Measurements from ENCODE around the gene TOE1. TPM values are rescaled to one million over a fixed set of nuclear protein-coding genes. Genes with fewer than 3 reads are reported as not detected.

The TOE1 gene
- total RNA-seq, 1 donor from 2014 or later, result 9.8 TPM

DNA sequence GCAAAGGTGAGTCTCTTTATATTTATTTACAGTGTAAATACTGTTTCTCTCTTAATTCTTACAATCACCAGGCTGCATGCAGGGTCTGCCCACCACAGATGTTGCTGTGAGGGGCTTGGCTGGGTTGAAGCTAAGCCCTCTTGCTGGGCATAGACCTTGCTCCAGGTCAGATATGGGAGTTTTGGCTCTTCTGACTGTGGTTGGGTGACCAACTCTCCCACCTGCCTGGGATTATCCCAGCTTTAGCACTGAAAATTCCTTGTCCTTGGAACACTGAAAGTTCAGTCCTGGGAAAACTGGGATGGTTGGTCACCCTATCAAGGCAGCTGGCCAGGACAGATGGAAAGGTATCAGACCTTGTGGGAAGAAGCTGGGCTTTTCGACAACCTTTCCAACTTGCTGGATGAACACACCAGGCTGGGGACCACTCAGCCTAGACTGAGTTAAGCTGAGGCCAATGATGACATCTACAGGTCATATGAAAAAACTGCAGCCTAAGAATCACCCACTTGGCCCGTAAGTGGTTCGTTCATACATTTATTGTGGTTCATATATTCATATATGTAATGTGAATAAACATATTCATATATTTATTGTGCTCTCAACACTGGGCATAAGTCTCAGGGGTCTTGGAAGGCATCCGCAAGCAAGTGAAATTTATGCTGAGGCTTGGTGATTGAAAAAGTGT lies 39.8 kb upstream of the TOE1 start:
- intact Hi-C loops (cut with DNase I), result loop anchor here (10.0 kb wide), 1 partner anchor 475 kb away; no protein-coding TSS in a partner anchor
- H3K27me3 ChIP-seq, result no peaks in the 10 kb centered on the region
- no peaks in the 10 kb centered on the region for H3K9me3 ChIP-seq
- no peak overlapping the region for H3K27ac ChIP-seq
- H3K36me3 ChIP-seq, result no peaks in the 10 kb centered on the region
- no peak for DNase-seq (ENCODE audit: extremely low spot score in 2 of 2)
- no peak overlapping the region for H3K4me3 ChIP-seq
- H3K4me1 ChIP-seq, result peaks cover 17% of the 10 kb centered on the region
- no peak for TF ChIP-seq POLR2AphosphoS5 (IDR thresholded peaks at IDR 0.05; ENCODE audit: insufficient read depth in 1 of 2, low read depth in 1 of 2)
- TF ChIP-seq, protein P1, sequence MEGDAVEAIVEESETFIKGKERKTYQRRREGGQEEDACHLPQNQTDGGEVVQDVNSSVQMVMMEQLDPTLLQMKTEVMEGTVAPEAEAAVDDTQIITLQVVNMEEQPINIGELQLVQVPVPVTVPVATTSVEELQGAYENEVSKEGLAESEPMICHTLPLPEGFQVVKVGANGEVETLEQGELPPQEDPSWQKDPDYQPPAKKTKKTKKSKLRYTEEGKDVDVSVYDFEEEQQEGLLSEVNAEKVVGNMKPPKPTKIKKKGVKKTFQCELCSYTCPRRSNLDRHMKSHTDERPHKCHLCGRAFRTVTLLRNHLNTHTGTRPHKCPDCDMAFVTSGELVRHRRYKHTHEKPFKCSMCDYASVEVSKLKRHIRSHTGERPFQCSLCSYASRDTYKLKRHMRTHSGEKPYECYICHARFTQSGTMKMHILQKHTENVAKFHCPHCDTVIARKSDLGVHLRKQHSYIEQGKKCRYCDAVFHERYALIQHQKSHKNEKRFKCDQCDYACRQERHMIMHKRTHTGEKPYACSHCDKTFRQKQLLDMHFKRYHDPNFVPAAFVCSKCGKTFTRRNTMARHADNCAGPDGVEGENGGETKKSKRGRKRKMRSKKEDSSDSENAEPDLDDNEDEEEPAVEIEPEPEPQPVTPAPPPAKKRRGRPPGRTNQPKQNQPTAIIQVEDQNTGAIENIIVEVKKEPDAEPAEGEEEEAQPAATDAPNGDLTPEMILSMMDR (IDR thresholded peaks at IDR 0.05), result peak; percentile 62 to 72 (median 71)

DNA sequence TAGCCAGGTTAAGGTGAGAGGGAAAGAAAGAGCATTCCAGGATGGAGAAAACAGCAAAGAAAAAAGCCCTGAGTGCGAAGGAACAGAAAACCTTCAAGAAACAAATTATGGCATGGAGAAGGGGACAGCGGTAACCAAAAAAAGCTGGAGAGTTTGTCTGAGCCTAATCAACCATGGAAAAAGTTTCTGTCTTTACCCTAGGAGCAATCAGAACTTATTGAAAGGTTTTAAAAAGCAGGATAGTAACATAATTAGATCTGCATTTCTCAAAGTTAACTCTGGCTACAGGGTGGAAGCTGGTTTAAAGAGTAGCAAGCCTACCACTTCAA lies 39.3 kb upstream of the TOE1 start:
- H3K4me1 ChIP-seq, result peaks cover 17% of the 10 kb centered on the region
- no peaks in the 10 kb centered on the region for H3K27me3 ChIP-seq
- no peak overlapping the region for H3K4me3 ChIP-seq
- no peak for TF ChIP-seq POLR2A (IDR thresholded peaks at IDR 0.05)
- TF ChIP-seq POLR2AphosphoS5 (IDR thresholded peaks at IDR 0.05; ENCODE audit: insufficient read depth in 1 of 2, low read depth in 1 of 2), result no peak
- TF ChIP-seq, protein P1 (IDR thresholded peaks at IDR 0.05), result no peak
- no peaks in the 10 kb centered on the region for H3K36me3 ChIP-seq
- H3K9me3 ChIP-seq, result no peaks in the 10 kb centered on the region
- intact Hi-C loops (cut with DNase I), result loop anchor here (10.0 kb wide), 1 partner anchor 476 kb away; no protein-coding TSS in a partner anchor
- no peak overlapping the region for H3K27ac ChIP-seq
- DNase-seq (ENCODE audit: extremely low spot score in 2 of 2), result no peak

DNA sequence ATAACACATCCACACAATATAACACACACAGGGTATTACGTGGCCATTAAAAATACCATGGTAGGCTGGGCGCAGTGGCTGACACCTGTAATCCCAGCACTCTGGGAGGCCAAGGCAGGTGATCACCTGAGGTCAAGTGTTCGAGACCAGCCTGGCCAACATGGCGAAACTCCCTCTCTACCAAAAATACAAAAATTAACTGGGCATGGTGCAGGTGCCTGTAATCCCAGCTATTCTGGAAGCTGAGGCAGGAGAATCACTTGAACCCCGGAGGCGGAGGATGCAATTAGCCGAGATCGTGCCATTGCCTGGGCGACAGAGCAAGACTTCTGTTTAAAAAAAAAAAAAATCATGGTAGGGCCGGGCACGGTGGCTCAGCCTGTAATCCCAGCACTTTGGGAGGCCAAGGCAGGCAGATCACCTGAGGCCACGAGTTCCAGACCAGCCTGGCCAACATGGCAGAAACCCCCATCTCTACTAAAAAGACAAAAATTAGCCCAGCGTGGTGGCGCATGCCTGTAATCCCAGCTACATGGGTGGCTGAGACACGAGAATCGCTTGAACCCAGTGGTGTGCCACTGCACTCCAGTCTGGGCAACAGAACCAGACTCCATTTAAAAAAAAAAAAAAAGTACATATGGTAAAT lies 37.3 kb upstream of the TOE1 start:
- H3K4me1 ChIP-seq, result peaks cover 17% of the 10 kb centered on the region
- TF ChIP-seq POLR2AphosphoS5 (IDR thresholded peaks at IDR 0.05; ENCODE audit: insufficient read depth in 1 of 2, low read depth in 1 of 2) (no peak), POLR2A (IDR thresholded peaks at IDR 0.05) (no peak)
- TF ChIP-seq, protein P1 (IDR thresholded peaks at IDR 0.05), result no peak
- no peaks in the 10 kb centered on the region for H3K9me3 ChIP-seq
- no peak for DNase-seq (ENCODE audit: extremely low spot score in 2 of 2)
- peak overlapping the region; percentile 79 for H3K27ac ChIP-seq
- intact Hi-C loops (cut with DNase I), result loop anchor here (2.0 to 10.0 kb wide), 2 partner anchors 290 to 478 kb away; partner anchors contain the start of gene UROD
- no peaks in the 10 kb centered on the region for H3K27me3 ChIP-seq
- no peaks in the 10 kb centered on the region for H3K36me3 ChIP-seq
- H3K4me3 ChIP-seq, result peak overlapping the region; percentile 58 to 79

DNA sequence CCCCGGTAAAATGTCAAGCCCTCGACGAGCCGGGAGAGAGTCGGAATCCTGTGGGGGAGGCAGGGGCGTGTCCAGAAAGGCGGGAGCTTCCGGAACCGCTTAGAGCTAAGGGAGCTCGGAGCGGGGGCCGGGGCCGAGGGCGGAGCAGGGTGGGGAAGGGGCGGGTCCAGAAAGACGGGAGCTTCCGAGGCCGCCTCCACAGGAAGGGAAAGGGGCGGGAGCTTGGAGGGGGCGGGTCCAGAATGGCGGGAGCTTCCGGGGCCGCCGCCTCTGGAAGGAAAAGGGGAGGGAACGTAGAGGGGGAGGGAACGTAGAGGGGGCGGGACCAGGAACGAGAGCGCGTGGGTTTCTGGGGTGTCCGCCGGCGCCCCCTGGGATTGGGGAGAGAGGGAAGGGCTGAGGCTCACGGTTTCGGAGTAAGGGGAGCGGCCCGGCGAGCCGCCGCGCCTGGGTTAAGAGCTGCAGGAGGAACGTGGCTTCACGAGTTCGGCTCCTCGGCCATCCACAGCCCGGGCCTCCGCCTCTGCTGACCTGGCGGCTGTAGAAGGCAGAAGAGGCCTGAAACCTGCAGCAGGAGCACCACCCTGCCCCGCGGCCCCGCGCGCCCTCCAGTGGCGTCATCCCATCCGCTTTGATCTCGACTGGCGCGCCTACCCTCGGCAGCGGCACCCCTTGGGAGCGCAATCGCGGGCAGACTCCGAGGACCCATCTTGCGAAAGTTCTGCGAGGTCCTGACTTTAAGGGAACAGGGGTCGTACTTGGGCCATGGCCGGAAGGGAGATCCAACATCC lies 36.3 kb upstream of the TOE1 start:
- no peaks in the 10 kb centered on the region for H3K27me3 ChIP-seq
- no peaks in the 10 kb centered on the region for H3K36me3 ChIP-seq
- H3K9me3 ChIP-seq, result no peaks in the 10 kb centered on the region
- intact Hi-C loops (cut with DNase I), result loop anchor here (2.0 to 10.0 kb wide), 2 partner anchors 291 to 479 kb away; partner anchors contain the start of gene UROD
- peaks cover 17% of the 10 kb centered on the region for H3K4me1 ChIP-seq
- peak overlapping the region; percentile 83 for H3K27ac ChIP-seq
- peak in 1 of 2 donors; percentile 97 for DNase-seq (ENCODE audit: extremely low spot score in 2 of 2)
- peak overlapping the region; percentile 58 to 79 for H3K4me3 ChIP-seq
- TF ChIP-seq, protein P1 (IDR thresholded peaks at IDR 0.05), result peak; percentile 27 to 61 (median 58)
- TF ChIP-seq POLR2A (IDR thresholded peaks at IDR 0.05), result peak in 1 of 2 donors; percentile 55
- peak; percentile 62 to 89 for TF ChIP-seq POLR2AphosphoS5 (IDR thresholded peaks at IDR 0.05; ENCODE audit: insufficient read depth in 1 of 2, low read depth in 1 of 2)

All from vagina (tissue), 2 donors.